GM12878 (cell line): Measurements from ENCODE around the gene NUP205. TPM values are rescaled to one million over a fixed set of nuclear protein-coding genes. Genes with fewer than 3 reads are reported as not detected.

ENCODE experiments used
- STAT1 ChIP-seq: fragments of 450-650 bp; conservative IDR thresholded peaks from 2 replicates; pipeline ENCODE4 v1.6.1; 2014; ENCODE audit warnings: antibody characterized with exemption, mild to moderate bottlenecking
- TCF3 ChIP-seq: IDR thresholded peaks from 2 replicates; pipeline ENCODE4 v1.6.1; 2012; ENCODE audit warnings: low read depth, mild to moderate bottlenecking, low read length, borderline replicate concordance; ENCODE audit not compliant: insufficient read depth
- ZNF217 ChIP-seq: fragments of 450-650 bp; IDR thresholded peaks from 2 replicates; pipeline ENCODE4 v1.6.1; 2017; ENCODE audit warnings: antibody characterized with exemption, mild to moderate bottlenecking
- polyA plus RNA-seq, 11 experiments: library from polyadenylated mRNA; depleted of rRNA in 4 of 11; unstranded in 6 of 11; stranded (reverse) in 5 of 11; fragments of >200 nt; fragmentation: Nextera tagmentation in 4 of 11; fragmentation: Illumina TruSeq in 1 of 11; extraction: Ambion mirVana in 4 of 11; extraction: Trizol in 1 of 11; gene quantifications; 1 replicate in 1 of 11; 2 replicates in 10 of 11; pipeline versions ENCODE4 v1.2.1 to v1.2.3, GENCODE V29; 2011 to 2016; ENCODE audit warnings: inconsistent platforms in 2 of 11, missing spikeins in 2 of 11, low read depth in 1 of 11
- total RNA-seq, 4 experiments: library from RNA; depleted of rRNA in 3 of 4; stranded (reverse); fragments of >200 nt in 3 of 4; fragmentation: Illumina TruSeq in 1 of 4; extraction: Trizol in 1 of 4; gene quantifications; 2 replicates each; pipeline versions ENCODE4 v1.2.1 to v1.2.3, GENCODE V29; 2013 to 2021
- TF ChIP-seq, protein P1 (sequence below): fragments of 150-350 bp; IDR thresholded peaks from 2 replicates; pipeline ENCODE4 v1.6.1; 2016; ENCODE audit warnings: low read depth, low read length
- TF ChIP-seq, protein P2 (sequence below): fragments of 450-650 bp; IDR thresholded peaks from 2 replicates; pipeline ENCODE4 v1.6.1; 2017; ENCODE audit warnings: mild to moderate bottlenecking, moderate library complexity
- TF ChIP-seq, protein P3 (sequence below): fragments of 450-650 bp; IDR thresholded peaks from 2 replicates; pipeline ENCODE4 v1.6.1; 2017; ENCODE audit warnings: mild to moderate bottlenecking, low read depth, inconsistent platforms; ENCODE audit not compliant: poor library complexity, severe bottlenecking
- TF ChIP-seq, protein P4 (sequence below): fragments of 450-650 bp; IDR thresholded peaks from 2 replicates; pipeline ENCODE4 v1.6.1; 2018; ENCODE audit warnings: mild to moderate bottlenecking, low read depth, moderate library complexity; ENCODE audit not compliant: partially characterized antibody

The NUP205 gene
- total and polyA plus RNA-seq, 10 of the 15 experiments (the other 5 are each of a cell fraction or from before 2014, with no cell fraction given) = 41.4 to 110 (median 85.9) TPM

DNA sequence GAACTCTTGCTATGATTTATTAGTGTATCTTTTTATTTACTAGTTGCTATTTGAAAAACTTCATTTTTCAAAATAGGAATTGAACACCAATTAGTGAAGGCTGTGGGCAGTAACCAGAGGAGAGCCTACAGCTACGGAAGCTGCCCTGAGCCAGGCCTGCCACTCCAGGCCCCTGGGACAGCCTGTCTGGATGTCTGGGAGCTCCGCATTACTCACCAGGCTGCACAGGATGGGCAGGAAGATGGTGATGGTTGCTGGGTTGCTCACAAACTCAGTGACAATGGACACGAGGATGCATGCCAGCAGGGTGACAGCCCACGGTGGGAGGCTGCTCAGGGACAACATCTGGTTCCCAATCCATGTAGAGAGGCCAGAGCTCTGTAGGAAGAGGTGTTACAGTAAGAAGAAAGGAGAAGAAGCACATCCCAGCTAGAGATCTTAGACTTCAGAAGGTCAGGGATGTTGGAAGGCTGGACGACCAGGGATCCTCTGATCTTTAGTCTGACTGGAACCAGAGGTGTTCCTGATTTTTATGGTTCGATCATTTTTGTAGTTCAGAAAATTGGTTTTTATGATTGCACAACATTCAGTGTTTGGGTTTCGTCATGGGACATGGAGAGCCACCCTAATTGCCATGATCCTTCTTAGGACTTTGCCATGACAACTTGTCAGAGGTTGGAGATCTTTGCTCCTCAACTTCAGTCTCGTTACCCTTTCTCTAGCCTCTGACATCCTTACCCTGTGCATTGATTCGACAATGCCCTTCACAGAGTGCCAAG, 127.8 kb downstream of the NUP205 start (continued):
- TF ChIP-seq, protein P1, sequence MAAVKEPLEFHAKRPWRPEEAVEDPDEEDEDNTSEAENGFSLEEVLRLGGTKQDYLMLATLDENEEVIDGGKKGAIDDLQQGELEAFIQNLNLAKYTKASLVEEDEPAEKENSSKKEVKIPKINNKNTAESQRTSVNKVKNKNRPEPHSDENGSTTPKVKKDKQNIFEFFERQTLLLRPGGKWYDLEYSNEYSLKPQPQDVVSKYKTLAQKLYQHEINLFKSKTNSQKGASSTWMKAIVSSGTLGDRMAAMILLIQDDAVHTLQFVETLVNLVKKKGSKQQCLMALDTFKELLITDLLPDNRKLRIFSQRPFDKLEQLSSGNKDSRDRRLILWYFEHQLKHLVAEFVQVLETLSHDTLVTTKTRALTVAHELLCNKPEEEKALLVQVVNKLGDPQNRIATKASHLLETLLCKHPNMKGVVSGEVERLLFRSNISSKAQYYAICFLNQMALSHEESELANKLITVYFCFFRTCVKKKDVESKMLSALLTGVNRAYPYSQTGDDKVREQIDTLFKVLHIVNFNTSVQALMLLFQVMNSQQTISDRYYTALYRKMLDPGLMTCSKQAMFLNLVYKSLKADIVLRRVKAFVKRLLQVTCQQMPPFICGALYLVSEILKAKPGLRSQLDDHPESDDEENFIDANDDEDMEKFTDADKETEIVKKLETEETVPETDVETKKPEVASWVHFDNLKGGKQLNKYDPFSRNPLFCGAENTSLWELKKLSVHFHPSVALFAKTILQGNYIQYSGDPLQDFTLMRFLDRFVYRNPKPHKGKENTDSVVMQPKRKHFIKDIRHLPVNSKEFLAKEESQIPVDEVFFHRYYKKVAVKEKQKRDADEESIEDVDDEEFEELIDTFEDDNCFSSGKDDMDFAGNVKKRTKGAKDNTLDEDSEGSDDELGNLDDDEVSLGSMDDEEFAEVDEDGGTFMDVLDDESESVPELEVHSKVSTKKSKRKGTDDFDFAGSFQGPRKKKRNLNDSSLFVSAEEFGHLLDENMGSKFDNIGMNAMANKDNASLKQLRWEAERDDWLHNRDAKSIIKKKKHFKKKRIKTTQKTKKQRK = no peak
- TF ChIP-seq, protein P2, sequence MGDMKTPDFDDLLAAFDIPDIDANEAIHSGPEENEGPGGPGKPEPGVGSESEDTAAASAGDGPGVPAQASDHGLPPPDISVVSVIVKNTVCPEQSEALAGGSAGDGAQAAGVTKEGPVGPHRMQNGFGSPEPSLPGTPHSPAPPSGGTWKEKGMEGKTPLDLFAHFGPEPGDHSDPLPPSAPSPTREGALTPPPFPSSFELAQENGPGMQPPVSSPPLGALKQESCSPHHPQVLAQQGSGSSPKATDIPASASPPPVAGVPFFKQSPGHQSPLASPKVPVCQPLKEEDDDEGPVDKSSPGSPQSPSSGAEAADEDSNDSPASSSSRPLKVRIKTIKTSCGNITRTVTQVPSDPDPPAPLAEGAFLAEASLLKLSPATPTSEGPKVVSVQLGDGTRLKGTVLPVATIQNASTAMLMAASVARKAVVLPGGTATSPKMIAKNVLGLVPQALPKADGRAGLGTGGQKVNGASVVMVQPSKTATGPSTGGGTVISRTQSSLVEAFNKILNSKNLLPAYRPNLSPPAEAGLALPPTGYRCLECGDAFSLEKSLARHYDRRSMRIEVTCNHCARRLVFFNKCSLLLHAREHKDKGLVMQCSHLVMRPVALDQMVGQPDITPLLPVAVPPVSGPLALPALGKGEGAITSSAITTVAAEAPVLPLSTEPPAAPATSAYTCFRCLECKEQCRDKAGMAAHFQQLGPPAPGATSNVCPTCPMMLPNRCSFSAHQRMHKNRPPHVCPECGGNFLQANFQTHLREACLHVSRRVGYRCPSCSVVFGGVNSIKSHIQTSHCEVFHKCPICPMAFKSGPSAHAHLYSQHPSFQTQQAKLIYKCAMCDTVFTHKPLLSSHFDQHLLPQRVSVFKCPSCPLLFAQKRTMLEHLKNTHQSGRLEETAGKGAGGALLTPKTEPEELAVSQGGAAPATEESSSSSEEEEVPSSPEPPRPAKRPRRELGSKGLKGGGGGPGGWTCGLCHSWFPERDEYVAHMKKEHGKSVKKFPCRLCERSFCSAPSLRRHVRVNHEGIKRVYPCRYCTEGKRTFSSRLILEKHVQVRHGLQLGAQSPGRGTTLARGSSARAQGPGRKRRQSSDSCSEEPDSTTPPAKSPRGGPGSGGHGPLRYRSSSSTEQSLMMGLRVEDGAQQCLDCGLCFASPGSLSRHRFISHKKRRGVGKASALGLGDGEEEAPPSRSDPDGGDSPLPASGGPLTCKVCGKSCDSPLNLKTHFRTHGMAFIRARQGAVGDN = no peak
- TF ChIP-seq, protein P3, sequence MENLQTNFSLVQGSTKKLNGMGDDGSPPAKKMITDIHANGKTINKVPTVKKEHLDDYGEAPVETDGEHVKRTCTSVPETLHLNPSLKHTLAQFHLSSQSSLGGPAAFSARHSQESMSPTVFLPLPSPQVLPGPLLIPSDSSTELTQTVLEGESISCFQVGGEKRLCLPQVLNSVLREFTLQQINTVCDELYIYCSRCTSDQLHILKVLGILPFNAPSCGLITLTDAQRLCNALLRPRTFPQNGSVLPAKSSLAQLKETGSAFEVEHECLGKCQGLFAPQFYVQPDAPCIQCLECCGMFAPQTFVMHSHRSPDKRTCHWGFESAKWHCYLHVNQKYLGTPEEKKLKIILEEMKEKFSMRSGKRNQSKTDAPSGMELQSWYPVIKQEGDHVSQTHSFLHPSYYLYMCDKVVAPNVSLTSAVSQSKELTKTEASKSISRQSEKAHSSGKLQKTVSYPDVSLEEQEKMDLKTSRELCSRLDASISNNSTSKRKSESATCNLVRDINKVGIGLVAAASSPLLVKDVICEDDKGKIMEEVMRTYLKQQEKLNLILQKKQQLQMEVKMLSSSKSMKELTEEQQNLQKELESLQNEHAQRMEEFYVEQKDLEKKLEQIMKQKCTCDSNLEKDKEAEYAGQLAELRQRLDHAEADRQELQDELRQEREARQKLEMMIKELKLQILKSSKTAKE = no peak
- TF ChIP-seq ZNF217 (no peak), TCF3 (no peak), STAT1 (no peak)
- TF ChIP-seq, protein P4, sequence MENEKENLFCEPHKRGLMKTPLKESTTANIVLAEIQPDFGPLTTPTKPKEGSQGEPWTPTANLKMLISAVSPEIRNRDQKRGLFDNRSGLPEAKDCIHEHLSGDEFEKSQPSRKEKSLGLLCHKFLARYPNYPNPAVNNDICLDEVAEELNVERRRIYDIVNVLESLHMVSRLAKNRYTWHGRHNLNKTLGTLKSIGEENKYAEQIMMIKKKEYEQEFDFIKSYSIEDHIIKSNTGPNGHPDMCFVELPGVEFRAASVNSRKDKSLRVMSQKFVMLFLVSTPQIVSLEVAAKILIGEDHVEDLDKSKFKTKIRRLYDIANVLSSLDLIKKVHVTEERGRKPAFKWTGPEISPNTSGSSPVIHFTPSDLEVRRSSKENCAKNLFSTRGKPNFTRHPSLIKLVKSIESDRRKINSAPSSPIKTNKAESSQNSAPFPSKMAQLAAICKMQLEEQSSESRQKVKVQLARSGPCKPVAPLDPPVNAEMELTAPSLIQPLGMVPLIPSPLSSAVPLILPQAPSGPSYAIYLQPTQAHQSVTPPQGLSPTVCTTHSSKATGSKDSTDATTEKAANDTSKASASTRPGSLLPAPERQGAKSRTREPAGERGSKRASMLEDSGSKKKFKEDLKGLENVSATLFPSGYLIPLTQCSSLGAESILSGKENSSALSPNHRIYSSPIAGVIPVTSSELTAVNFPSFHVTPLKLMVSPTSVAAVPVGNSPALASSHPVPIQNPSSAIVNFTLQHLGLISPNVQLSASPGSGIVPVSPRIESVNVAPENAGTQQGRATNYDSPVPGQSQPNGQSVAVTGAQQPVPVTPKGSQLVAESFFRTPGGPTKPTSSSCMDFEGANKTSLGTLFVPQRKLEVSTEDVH = no peak
